Measurements from ENCODE around the gene PXDN.
"Not testable (repeated sequence)": the region's sequence is repeated elsewhere in the genome, so short reads cannot be mapped to it uniquely, and the experiment has no call there.

Gene PXDN

DNA sequence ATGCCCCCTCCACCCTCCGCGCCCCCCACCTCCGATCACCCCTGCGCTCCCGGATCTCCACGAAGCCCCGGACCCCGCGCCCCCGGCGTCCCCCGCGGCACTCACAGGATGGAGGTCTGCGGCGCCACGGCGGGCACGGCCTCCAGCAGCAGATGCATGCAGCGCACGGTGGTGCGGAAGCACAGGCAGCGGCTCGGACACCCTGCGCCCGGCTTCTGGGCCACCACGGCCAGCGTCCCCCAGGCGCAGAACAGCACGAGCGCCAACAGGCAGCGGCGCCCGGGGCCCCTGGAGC, 217 bp downstream of the PXDN start:
- DNase-seq: no peak
- TF ChIP-seq POLR2A (IDR thresholded peaks at IDR 0.05; ENCODE audit: low read length) (no peak), GATA1 (IDR thresholded peaks at IDR 0.05; ENCODE audit: low read depth, low read length) (no peak)

GRCh38 chr2:1743396-1744150, 742 bp downstream of the PXDN start:
- TF ChIP-seq GATA1 (IDR thresholded peaks at IDR 0.05; ENCODE audit: low read depth, low read length) (no peak), POLR2A (IDR thresholded peaks at IDR 0.05; ENCODE audit: low read length) (no peak)
- no peak for DNase-seq

- DNase-seq: no peak
- TF ChIP-seq GATA1 (IDR thresholded peaks at IDR 0.05; ENCODE audit: low read depth, low read length) (no peak), POLR2A (IDR thresholded peaks at IDR 0.05; ENCODE audit: low read length) (no peak)
Measured at GRCh38 chr2:1742681-1743395, 1.5 kb downstream of the PXDN start.

- no peak for TF ChIP-seq GATA1 (IDR thresholded peaks at IDR 0.05; ENCODE audit: low read depth, low read length)
- TF ChIP-seq POLR2A (IDR thresholded peaks at IDR 0.05; ENCODE audit: low read length): no peak
Measured at GRCh38 chr2:1742301-1742680, 2.0 kb downstream of the PXDN start.

GRCh38 chr2:1741851-1742250, 2.5 kb downstream of the PXDN start:
- no peak for TF ChIP-seq POLR2A (IDR thresholded peaks at IDR 0.05; ENCODE audit: low read length)
- TF ChIP-seq GATA1 (IDR thresholded peaks at IDR 0.05; ENCODE audit: low read depth, low read length): no peak
- no peak for DNase-seq

More at GRCh38 chr2:1742301-1742680, 2.0 kb downstream of the PXDN start:
- DNase-seq: no peak

DNA sequence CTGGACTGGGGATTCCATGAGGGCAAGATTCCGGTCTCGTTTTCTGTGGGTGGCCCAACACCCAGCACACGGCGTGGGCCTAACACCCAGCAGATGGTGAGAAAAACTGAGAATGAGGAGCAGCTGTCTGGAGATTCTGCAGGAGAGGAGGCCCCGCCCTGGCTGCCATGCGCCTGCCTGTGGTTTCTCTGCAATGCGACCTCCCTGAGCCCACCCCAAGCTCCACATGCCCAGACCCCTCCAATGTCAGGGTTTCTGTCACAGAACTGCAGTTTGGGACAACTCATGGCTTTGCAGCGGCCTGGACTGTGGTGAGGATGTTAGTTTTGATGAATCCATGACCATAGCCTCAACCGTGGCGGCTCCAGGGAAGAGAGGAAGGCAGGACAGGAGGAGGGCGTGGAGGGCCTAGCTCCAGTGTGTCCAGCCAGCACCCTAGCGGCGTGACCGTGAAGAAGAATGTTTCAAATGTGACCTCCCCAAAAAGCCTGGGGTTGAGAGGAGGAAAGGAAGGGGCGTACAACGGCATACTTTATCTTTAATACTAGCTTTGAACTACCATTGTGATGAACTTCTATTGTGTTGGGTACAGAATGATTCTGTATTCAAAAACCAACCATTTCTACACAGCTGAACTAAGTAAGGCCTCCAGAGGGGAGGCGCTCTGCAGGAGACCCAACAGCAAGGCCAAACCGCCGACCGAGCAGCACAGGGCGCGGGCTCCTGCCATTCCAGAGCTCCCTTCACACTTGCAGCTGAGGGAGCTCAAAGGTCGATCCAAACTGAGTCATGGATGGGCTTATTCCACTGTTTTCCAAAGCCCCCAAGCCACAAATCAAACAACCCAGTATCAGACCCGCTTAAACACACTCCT, 3.4 kb downstream of the PXDN start:
- TF ChIP-seq GATA1 (IDR thresholded peaks at IDR 0.05; ENCODE audit: low read depth, low read length): no peak
- no peak for TF ChIP-seq POLR2A (IDR thresholded peaks at IDR 0.05; ENCODE audit: low read length)
- no peak for DNase-seq

- DNase-seq: no peak
Measured at GRCh38 chr2:1739961-1740715, 4.2 kb downstream of the PXDN start.

GRCh38 chr2:1739322-1739957, 4.9 kb downstream of the PXDN start:
- TF ChIP-seq POLR2A (IDR thresholded peaks at IDR 0.05; ENCODE audit: low read length) (no peak), GATA1 (IDR thresholded peaks at IDR 0.05; ENCODE audit: low read depth, low read length) (no peak)
- DNase-seq: no peak

More at GRCh38 chr2:1739961-1740715, 4.2 kb downstream of the PXDN start:
- no peak for TF ChIP-seq GATA1 (IDR thresholded peaks at IDR 0.05; ENCODE audit: low read depth, low read length)
- no peak for TF ChIP-seq POLR2A (IDR thresholded peaks at IDR 0.05; ENCODE audit: low read length)

DNA sequence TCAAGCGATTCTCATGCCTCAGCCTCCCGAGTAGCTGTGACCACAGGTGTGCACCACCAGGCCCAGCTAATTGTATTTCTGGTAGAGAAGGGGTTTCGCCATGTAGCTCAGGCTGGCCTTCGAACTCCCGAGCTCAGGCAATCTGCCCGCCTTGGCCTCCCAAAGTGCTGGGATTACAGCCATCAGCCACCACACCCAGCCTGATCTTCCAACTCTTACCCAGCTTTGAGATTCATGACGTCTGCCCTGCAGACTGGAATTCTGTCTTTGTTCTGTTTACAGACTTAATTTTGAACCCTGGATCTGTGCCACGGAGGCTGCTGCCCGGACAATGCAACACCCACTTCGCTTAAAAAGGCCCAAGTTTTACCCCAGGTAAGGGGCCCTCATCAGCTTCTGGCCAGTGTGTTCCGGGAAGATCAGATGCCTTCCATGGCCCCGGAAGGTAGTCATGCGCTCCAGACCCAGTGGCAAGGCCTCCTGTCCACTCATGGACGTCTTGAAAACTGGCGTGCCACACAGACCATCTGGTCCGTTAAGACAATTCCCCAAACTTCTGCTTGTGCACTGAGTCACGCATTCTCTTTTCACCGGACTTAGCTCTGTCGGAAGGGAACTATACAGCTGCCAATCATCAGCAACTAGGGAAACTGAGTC, 5.5 kb downstream of the PXDN start:
- TF ChIP-seq GATA1 (IDR thresholded peaks at IDR 0.05; ENCODE audit: low read depth, low read length) (no peak), POLR2A (IDR thresholded peaks at IDR 0.05; ENCODE audit: low read length) (no peak)
- DNase-seq: no peak

GRCh38 chr2:1738163-1738562, 6.2 kb downstream of the PXDN start:
- DNase-seq: no peak
- TF ChIP-seq GATA1 (IDR thresholded peaks at IDR 0.05; ENCODE audit: low read depth, low read length): no peak
- no peak for TF ChIP-seq POLR2A (IDR thresholded peaks at IDR 0.05; ENCODE audit: low read length)

GRCh38 chr2:1736997-1737480, 7.3 kb downstream of the PXDN start:
- no peak for DNase-seq
- TF ChIP-seq POLR2A (IDR thresholded peaks at IDR 0.05; ENCODE audit: low read length) (no peak), GATA1 (IDR thresholded peaks at IDR 0.05; ENCODE audit: low read depth, low read length) (no peak)

GRCh38 chr2:1736045-1736444, 8.3 kb downstream of the PXDN start:
- no peak for DNase-seq
- TF ChIP-seq GATA1 (IDR thresholded peaks at IDR 0.05; ENCODE audit: low read depth, low read length): no peak
- TF ChIP-seq POLR2A (IDR thresholded peaks at IDR 0.05; ENCODE audit: low read length): no peak

DNA sequence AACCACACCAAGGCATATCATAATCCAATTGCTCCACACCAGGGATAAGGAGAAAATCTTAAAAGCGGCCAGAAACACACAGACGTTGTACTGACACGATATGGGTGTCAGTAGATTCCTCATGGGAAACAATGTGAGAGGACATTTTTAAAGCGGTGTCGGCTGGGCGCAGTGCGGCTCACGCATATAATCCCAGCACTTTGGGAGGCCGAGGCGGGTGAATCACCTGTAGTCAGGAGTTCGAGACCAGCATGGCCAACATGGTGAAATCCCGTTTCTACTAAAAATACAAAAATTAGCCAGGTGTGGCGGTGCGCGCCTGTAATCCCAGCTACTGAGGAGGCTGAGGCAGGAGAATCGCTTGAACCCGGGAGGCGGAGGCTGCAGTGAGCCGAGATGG, 11.0 kb downstream of the PXDN start:
- DNase-seq: not testable (repeated sequence)
